AG04450 (cell line): ENCODE results near the gene GPC6. TPM values are rescaled to one million over a fixed set of nuclear protein-coding genes. Genes with fewer than 3 reads are reported as not detected.

ENCODE experiments used
- CTCF ChIA-PET: fragments of 300-600, 350-600 bp; formaldehyde crosslinking; extraction: SDS; loops from one replicate; lab custom pipeline; 2022; ENCODE audit warnings: antibody characterized with exemption, inconsistent platforms; lab: Charles Lee
- POLR2A ChIA-PET: fragments of 350-600 bp; formaldehyde crosslinking; extraction: SDS; loops from one replicate; lab custom pipeline; 2021; ENCODE audit warnings: antibody characterized with exemption, inconsistent platforms; lab: Yijun Ruan, JAX
- DNase-seq: peaks from one replicate; pipeline ENCODE4 v3.0.0-alpha.2; 2011; ENCODE audit warnings: low read depth, low spot score
- H3K27ac ChIP-seq: one replicate; pipeline ENCODE4 v1.5.1; 2012; ENCODE audit warnings: low read depth, low read length, control low read depth
- H3K27me3 ChIP-seq: one replicate; pipeline ENCODE4 v1.6.0; 2012; ENCODE audit warnings: low read length; ENCODE audit not compliant: control insufficient read depth, insufficient read depth
- H3K4me3 ChIP-seq: 2 replicates; pipeline ENCODE4 v1.5.1; 2011; ENCODE audit warnings: mild to moderate bottlenecking, low read depth, low read length, control low read depth
- H3K9me3 ChIP-seq: 2 replicates; pipeline ENCODE4 v1.5.1; 2012; ENCODE audit warnings: low read length; ENCODE audit not compliant: control insufficient read depth, insufficient read depth
- CTCF ChIP-seq: IDR thresholded peaks from 2 replicates; pipeline ENCODE4 v1.5.1; 2011; ENCODE audit warnings: low read depth, low read length, control low read depth, inconsistent platforms
- polyA plus RNA-seq: library from polyadenylated mRNA; depleted of rRNA; stranded (reverse); fragments of >200 nt; gene quantifications from 2 replicates; pipeline ENCODE4 v1.2.3, GENCODE V29; 2011

Gene GPC6
- polyA plus RNA-seq, 1 experiment: 40.4 TPM

GRCh38 chr13:93889430-93889951, 662.9 kb downstream of the GPC6 start:
- H3K9me3 ChIP-seq: no peaks in the 10 kb centered on the region
- DNase-seq: no peak
- H3K27me3 ChIP-seq: no peaks in the 10 kb centered on the region
- H3K27ac ChIP-seq: no peak overlapping the region
- CTCF ChIA-PET: no interaction called here
- POLR2A ChIA-PET: no interaction called here
- no peak overlapping the region for H3K4me3 ChIP-seq
- TF ChIP-seq CTCF: no peak

DNA sequence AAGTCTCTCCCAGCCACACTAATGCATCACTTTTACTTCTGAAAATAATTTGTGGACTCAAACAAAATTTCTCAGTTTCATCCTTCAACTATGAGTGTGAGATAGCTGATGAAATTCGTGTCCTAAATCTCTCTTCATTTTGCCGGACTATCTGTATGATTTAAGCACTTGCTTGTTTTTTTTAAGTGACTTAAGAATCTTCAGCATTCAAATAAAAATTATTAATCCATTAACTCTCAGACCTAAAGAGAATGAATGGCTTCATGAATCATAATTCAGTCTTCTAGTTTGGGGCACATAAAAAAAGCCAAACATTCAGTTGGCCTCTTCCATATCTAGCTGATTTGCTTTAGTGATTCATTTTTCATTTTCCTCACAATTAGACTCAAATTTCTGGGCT, 673.4 kb downstream of the GPC6 start:
- H3K27ac ChIP-seq: no peak overlapping the region
- TF ChIP-seq CTCF: no peak
- H3K9me3 ChIP-seq: no peaks in the 10 kb centered on the region
- ChIA-PET CTCF (interaction anchor here (1.4 kb wide), 1 partner anchor 462 kb away, joined by 4 read pairs; no protein-coding TSS in a partner anchor), POLR2A (no interaction called here)
- no peak overlapping the region for H3K4me3 ChIP-seq
- DNase-seq: no peak
- no peaks in the 10 kb centered on the region for H3K27me3 ChIP-seq

- Histone ChIP-seq H3K9me3 (no peaks in the 10 kb centered on the region), H3K27ac (no peak overlapping the region), H3K4me3 (no peak overlapping the region), H3K27me3 (no peaks in the 10 kb centered on the region)
- no peak for TF ChIP-seq CTCF
- CTCF ChIA-PET: interaction anchor here (1.4 kb wide), 1 partner anchor 461 kb away, joined by 4 read pairs; no protein-coding TSS in a partner anchor
- DNase-seq: no peak
- POLR2A ChIA-PET: no interaction called here
These were observed 674.1 kb downstream of the GPC6 start for GRCh38 chr13:93900731-93901130.

- TF ChIP-seq CTCF: no peak
- POLR2A ChIA-PET: no interaction called here
- CTCF ChIA-PET: interaction anchor here (0.5 kb wide), 1 partner anchor 87 kb away, joined by 8 read pairs; no protein-coding TSS in a partner anchor
- no peak overlapping the region for H3K27ac ChIP-seq
- no peak overlapping the region for H3K4me3 ChIP-seq
- H3K9me3 ChIP-seq: no peaks in the 10 kb centered on the region
- H3K27me3 ChIP-seq: no peaks in the 10 kb centered on the region
- DNase-seq: peak; percentile 42
These were observed 677.3 kb downstream of the GPC6 start for GRCh38 chr13:93903909-93904308.

- CTCF ChIA-PET: no interaction called here
- POLR2A ChIA-PET: no interaction called here
- TF ChIP-seq CTCF: no peak
These were observed 688.7 kb downstream of the GPC6 start for GRCh38 chr13:93915269-93915809.

More at GRCh38 chr13:93915269-93915809, 688.7 kb downstream of the GPC6 start:
- Histone ChIP-seq H3K4me3 (no peak overlapping the region), H3K9me3 (no peaks in the 10 kb centered on the region), H3K27ac (no peak overlapping the region), H3K27me3 (no peaks in the 10 kb centered on the region)
- peak; percentile 7 for DNase-seq
